Measurements from ENCODE around the gene PRRT4. TPM values are rescaled to one million over a fixed set of nuclear protein-coding genes. Genes with fewer than 3 reads are reported as not detected.

PRRT4 gene
- polyA plus RNA-seq, 3 donors = 4.4 to 57.4 (median 9.9) TPM

- no peak overlapping the region for H3K27ac ChIP-seq (ENCODE audit: low read depth, low read length)
- WGBS, 3 donors = 79 to 89% (median 81%) methylated on average over 5 of the region's 5 CpGs
Measured at GRCh38 chr7:128321044-128321422, 40.5 kb downstream of the PRRT4 start.

DNA sequence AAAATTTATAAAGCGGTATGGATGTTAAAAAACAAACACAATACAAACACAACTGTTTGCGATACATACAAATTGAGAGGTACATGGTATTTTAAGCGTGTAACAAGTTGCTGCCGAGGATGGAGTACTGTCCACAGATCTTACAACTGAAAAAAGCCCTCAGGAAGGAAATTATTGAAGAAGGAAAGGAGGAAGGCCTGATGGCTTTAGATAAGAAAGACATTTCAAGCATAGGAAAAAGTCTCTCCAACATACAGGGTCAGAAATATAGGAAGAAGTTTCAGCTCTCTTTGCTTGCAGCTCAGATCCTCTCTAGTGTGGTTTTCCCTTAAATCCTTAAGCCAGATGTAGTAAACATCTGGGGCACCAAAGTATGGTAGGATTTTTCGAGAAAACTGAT lies 42.8 kb downstream of the PRRT4 start:
- 59 to 91% (median 63%) methylated on average over 5 of the region's 5 CpGs for WGBS, 3 donors
- no peak overlapping the region for H3K27ac ChIP-seq (ENCODE audit: low read depth, low read length)

DNA sequence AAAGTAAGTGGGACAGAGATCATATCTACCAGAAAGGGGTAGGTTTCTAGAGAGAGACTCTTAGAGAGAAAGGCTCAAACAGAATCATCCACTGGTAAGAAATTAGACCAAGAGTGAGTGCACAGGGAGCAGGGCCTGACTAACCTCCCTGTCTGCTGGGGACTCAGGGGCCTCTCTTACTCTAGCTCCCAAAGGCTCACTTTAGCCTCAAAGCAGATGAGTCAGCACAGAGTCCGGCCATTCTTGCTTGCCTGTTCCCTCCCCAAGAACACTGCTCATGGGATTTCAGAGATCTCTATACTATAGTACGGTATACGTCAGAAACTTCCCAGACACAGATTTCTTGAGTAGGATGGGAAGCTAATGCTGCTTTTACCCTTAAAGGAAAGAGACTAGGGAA lies 50.5 kb downstream of the PRRT4 start:
- H3K27ac ChIP-seq (ENCODE audit: low read depth, low read length) = no peak overlapping the region
- WGBS, 3 donors = 88 to 94% (median 92%) methylated on average over 3 of the region's 3 CpGs

DNA sequence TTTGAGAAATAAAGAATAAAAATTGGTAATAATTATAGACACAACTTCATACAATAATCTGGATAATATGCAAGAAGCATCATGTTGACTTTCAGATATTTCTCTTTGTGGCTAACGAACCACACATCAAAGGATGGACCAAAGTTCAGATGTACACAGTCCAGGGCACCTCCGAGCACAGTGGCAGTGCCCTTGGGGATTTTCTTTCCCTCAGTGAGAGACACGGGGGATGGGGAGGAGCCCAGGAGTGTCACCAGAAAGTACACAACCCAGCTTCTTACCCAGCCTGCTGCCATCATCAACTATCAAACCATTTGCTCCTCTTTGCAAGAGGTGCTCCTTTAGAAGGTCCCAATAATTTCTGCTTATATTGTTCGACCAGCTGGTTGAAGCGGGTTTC lies 51.0 kb downstream of the PRRT4 start:
- H3K27ac ChIP-seq (ENCODE audit: low read depth, low read length) = no peak overlapping the region
- 69 to 92% (median 90%) methylated on average over 5 of the region's 5 CpGs for WGBS, 3 donors

DNA sequence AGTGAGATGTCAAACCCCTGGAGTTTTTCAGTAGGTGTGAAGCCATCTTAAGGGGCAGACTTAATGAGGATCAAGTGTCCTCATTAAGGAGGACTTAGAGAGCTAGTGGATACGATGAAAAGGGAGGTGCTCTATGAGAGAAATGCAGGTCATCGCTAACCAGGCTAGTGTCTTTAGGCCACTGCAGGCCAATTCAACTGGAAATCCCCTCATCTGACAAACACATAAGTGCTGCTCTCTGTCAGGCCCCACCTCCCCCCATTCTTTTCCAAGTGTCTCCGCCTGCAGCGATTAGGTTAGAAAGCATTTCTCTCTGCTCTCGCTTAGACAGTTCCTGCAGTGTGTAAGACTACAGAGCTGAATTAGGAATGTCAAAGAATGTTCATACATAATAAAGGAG lies 51.5 kb downstream of the PRRT4 start:
- 93 to 97% (median 95%) methylated on average over 5 of the region's 5 CpGs for WGBS, 3 donors
- H3K27ac ChIP-seq (ENCODE audit: low read depth, low read length) = no peak overlapping the region

- no peak overlapping the region for H3K27ac ChIP-seq (ENCODE audit: low read depth, low read length)
- WGBS, 3 donors = 92 to 96% (median 96%) methylated on average over 6 of the region's 6 CpGs
Measured at GRCh38 chr7:128309124-128309523, 52.4 kb downstream of the PRRT4 start.

DNA sequence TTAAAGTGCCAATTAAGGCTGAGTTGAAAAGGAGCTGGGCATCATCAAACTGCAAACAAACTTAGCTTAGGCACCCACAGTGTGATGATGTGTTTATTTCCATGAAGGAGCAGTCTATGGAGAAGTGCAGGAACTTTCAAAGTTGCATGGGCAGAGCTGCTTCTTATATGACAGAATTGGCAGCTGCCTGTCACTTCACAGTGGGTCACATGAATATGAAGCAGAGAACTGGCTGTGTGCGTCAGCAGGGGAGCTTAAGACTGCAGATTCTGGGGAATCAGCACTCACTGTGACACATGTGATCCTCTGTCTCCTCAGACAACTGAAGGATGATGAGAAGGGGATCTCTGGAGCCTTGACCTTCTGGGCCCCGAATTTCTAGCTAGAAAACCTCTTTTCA lies 54.4 kb downstream of the PRRT4 start:
- 88 to 96% (median 92%) methylated on average over 2 of the region's 2 CpGs for WGBS, 3 donors
- no peak overlapping the region for H3K27ac ChIP-seq (ENCODE audit: low read depth, low read length)

DNA sequence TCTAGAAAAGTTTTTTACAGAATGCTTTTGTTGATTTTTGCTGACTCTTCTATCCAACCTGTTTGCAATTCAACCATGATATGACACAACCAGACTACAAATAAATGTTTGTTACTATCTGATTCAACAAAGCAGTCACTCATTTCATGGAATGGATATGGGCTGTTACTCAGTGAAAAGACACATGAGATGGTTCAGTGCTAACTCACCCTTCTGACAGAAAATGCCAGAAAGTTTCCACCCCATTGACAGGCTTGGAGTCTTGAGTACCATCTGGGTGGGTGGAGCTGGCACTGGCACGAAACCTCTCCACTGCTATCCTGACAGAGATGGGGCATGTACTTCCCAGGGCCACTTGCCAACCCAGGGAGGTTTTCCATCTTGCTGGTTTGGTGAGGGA lies 57.3 kb downstream of the PRRT4 start:
- WGBS, 3 donors = 79 to 100% (median 96%) methylated on average over 1 of the region's 1 CpG
- H3K27ac ChIP-seq (ENCODE audit: low read depth, low read length) = no peak overlapping the region

DNA sequence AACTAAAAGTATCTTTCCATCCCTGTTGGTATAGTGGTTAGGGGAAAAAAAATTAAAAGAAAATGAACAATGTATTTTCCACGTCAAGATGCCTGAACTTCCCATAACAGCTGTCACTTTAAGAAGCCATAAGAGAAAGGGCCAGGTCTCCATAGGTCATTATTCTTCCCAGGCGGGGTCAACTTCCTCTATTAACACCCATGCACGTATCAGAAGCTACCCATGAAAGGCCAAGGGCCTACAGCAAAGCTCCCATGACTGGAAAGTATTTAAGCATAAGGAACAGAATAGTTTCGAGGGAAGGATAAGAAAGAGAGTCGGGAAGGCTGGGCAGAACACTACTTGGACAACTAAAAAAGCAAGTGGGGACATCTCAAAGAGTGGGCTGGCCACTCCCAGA lies 57.8 kb downstream of the PRRT4 start:
- no peak overlapping the region for H3K27ac ChIP-seq (ENCODE audit: low read depth, low read length)
- 75 to 84% (median 76%) methylated on average over 5 of the region's 5 CpGs for WGBS, 3 donors

DNA sequence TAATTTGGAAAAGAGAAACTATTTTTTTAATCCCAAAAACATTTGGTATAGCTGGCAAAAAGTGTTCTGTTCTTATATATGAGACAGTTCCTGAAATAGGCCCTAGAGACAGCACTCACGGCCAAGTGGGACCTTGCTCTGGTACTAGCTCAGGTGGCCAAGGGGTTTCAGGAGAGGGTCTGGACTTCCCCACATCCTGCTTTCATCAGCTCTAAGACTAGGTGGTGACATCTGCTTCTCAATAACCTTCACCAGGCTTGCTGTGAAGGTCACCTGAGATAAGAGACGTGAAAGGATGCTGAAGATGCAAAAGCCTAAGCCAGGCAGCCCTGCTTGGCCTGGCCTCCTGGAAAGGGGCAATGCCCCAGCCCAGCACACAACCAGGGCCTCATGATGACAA lies 58.4 kb downstream of the PRRT4 start:
- 89 to 97% (median 96%) methylated on average over 2 of the region's 2 CpGs for WGBS, 3 donors

GRCh38 chr7:128302139-128302538 lies 59.4 kb downstream of the PRRT4 start:
- 56 to 66% (median 60%) methylated on average over 10 of the region's 10 CpGs for whole genome bisulfite sequencing, 3 donors
- H3K27ac ChIP-seq (ENCODE audit: low read depth, low read length) = no peak overlapping the region

More for the DNA sequence above, 58.4 kb downstream of the PRRT4 start:
- H3K27ac ChIP-seq (ENCODE audit: low read depth, low read length) = no peak overlapping the region

Other genes starting within 250 kb of the PRRT4 start
- gene LEP, start 120.4 kb downstream of the PRRT4 start, polyA plus RNA-seq = 100 to 1,000 TPM in 1 of 3 donors, 10 to 100 TPM in 2; 10.3 to 141 (median 37.0) TPM
- gene RBM28, start 17.8 kb downstream of the PRRT4 start, polyA plus RNA-seq = 10 to 100 TPM; 11.3 to 33.4 (median 19.2) TPM
- 100 to 1,000 TPM in 1 of 3 donors, 10 to 100 TPM in 2; 34.8 to 201 (median 81.2) TPM for gene IMPDH1, start 48.3 kb upstream of the PRRT4 start, polyA plus RNA-seq
- 100 to 1,000 TPM in 1 of 3 donors, 10 to 100 TPM in 1, 1 to 10 TPM in 1; 9.0 to 136 (median 39.7) TPM for gene HILPDA, start 94.2 kb upstream of the PRRT4 start, polyA plus RNA-seq
- 10 to 100 TPM in 1 of 3 donors, 1 to 10 TPM in 2; 6.9 to 16.1 (median 8.4) TPM for gene METTL2B, start 115.1 kb upstream of the PRRT4 start, polyA plus RNA-seq

Data from adipose tissue (tissue), 3 donors.